OCI-LY3 (cell line): ENCODE measurements around the gene ZNF680.
"Not testable (repeated sequence)": the region's sequence is repeated elsewhere in the genome, so short reads cannot be mapped to it uniquely, and the experiment has no call there.

Experiments used
- H2AFZ ChIP-seq: fragments of 200-600, 300-600 bp; shearing (Covaris generic); 2 replicates; pipeline ENCODE4 v1.6.0; 2014; ENCODE audit warnings: antibody characterized with exemption, low read depth, low read length
- H3K27ac ChIP-seq: fragments of 200-600, 300-600 bp; sonication (generic); 2 replicates; pipeline ENCODE4 v1.5.1; 2014; ENCODE audit warnings: mild to moderate bottlenecking, low read length, moderate library complexity, mixed read lengths
- H3K27me3 ChIP-seq: fragments of 200-600, 300-600 bp; sonication (generic); 2 replicates; pipeline ENCODE4 v1.6.1; 2014; ENCODE audit warnings: low read depth, low read length, mixed read lengths
- H3K36me3 ChIP-seq: fragments of 200-600, 300-600 bp; sonication (generic); replicated peaks from 2 replicates; pipeline ENCODE3; 2014; ENCODE audit warnings: low read depth, low read length, mixed read lengths
- H3K4me1 ChIP-seq: fragments of 300-600, 200-600 bp; sonication (generic); 2 replicates; pipeline ENCODE4 v1.6.1; 2014; ENCODE audit warnings: low read length, mixed read lengths
- H3K4me2 ChIP-seq: fragments of 200-600, 300-600 bp; sonication (generic); 2 replicates; pipeline ENCODE4 v1.6.1; 2014; ENCODE audit warnings: low read length, mixed read lengths
- H3K4me3 ChIP-seq: fragments of 300-600, 200-600 bp; sonication (generic); 2 replicates; pipeline ENCODE4 v1.5.1; 2014; ENCODE audit warnings: antibody characterized with exemption, mild to moderate bottlenecking, low read length, moderate library complexity
- H3K79me2 ChIP-seq: fragments of 300-600, 200-600 bp; shearing (Covaris generic); 2 replicates; pipeline ENCODE4 v1.6.1; 2014; ENCODE audit warnings: mild to moderate bottlenecking, low read length, mixed read lengths
- H3K9ac ChIP-seq: fragments of 300-600, 200-600 bp; shearing (Covaris generic); 2 replicates; pipeline ENCODE4 v1.6.0; 2014; ENCODE audit warnings: mild to moderate bottlenecking, low read length, moderate library complexity
- H3K9me3 ChIP-seq: fragments of 200-600, 300-600 bp; shearing (Covaris generic); 2 replicates; pipeline ENCODE4 v1.6.1; 2014; ENCODE audit warnings: low read length, mixed read lengths; ENCODE audit not compliant: insufficient read depth
- H4K20me1 ChIP-seq: fragments of 200-600, 300-600 bp; sonication (generic); 2 replicates; pipeline ENCODE4 v1.6.1; 2016; ENCODE audit warnings: low read length, mixed read lengths; ENCODE audit not compliant: insufficient read depth
- EZH2phosphoT487 ChIP-seq: fragments of 200-600 bp; shearing (Covaris generic); IDR thresholded peaks from 2 replicates; pipeline ENCODE4 v1.6.1; 2018; ENCODE audit warnings: antibody characterized with exemption, mixed run types, low read depth
- TF ChIP-seq, protein P1 (sequence below): fragments of 200-600, 300-600 bp; sonication (generic); IDR thresholded peaks from 2 replicates; pipeline ENCODE4 v1.5.1; 2014; ENCODE audit warnings: antibody characterized with exemption, low read length, low read depth

The ZNF680 gene

GRCh38 chr7:64555046-64555445 lies 7.8 kb downstream of the ZNF680 start:
- Histone ChIP-seq H3K27me3 (no peaks in the 10 kb centered on the region), H3K9me3 (peaks cover 8% of the 10 kb centered on the region; the same call in 1 of the 2 replicates), H3K4me2 (no peak overlapping the region), H3K79me2 (peaks cover 84% of the 10 kb centered on the region), H4K20me1 (no peaks in the 10 kb centered on the region), H3K27ac (no peak overlapping the region), H3K4me1 (no peaks in the 10 kb centered on the region), H2AFZ (no peak overlapping the region), H3K36me3 (peaks cover 68% of the 10 kb centered on the region), H3K4me3 (no peak overlapping the region), H3K9ac (no peak overlapping the region)
- no peak for TF ChIP-seq EZH2phosphoT487
- TF ChIP-seq, protein P1, sequence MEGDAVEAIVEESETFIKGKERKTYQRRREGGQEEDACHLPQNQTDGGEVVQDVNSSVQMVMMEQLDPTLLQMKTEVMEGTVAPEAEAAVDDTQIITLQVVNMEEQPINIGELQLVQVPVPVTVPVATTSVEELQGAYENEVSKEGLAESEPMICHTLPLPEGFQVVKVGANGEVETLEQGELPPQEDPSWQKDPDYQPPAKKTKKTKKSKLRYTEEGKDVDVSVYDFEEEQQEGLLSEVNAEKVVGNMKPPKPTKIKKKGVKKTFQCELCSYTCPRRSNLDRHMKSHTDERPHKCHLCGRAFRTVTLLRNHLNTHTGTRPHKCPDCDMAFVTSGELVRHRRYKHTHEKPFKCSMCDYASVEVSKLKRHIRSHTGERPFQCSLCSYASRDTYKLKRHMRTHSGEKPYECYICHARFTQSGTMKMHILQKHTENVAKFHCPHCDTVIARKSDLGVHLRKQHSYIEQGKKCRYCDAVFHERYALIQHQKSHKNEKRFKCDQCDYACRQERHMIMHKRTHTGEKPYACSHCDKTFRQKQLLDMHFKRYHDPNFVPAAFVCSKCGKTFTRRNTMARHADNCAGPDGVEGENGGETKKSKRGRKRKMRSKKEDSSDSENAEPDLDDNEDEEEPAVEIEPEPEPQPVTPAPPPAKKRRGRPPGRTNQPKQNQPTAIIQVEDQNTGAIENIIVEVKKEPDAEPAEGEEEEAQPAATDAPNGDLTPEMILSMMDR = no peak

- H3K27me3 ChIP-seq, H4K20me1 ChIP-seq, H3K27ac ChIP-seq, H3K9me3 ChIP-seq, H3K9ac ChIP-seq, H2AFZ ChIP-seq, H3K4me3 ChIP-seq, H3K4me1 ChIP-seq, H3K4me2 ChIP-seq: not testable (repeated sequence)
- Histone ChIP-seq H3K79me2 (peaks cover 83% of the 10 kb centered on the region), H3K36me3 (peaks cover 72% of the 10 kb centered on the region)
Observed at GRCh38 chr7:64554188-64554587, 8.7 kb downstream of the ZNF680 start.

DNA sequence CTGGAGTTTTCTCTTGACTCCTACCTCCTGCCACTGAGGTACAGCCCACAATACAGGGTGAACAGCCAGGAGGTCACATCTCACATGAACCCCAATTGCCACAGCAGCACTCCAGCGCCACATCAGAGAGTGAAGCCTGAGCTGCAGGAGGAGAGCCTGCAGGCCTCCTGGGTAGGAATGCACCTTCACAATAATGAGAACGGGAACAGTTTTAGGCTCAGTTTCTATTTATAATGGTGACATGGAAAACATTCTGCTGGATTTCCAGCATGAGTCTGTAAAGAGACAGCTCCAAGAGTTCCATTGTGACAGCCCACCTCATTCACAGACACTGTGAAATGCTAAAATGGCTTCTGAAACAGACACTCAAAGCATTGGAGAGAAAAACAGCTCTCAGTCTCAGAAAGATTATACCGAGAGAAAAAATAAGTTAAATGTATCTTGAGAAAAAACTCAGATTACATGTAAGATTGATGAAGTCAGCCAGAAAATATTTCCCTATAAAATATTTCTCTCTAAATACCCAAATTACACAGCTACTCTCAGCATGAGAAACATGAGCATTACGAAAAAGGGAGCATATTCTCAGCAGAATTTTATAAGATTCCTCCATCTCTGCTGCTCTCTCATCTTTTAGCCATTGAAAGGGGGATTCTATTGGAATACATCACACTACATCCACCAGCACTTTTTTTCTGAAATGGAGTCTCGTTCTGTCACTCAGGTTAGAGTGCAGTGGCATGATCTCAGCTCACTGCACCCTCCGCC lies 11.3 kb downstream of the ZNF680 start:
- peaks cover 71% of the 10 kb centered on the region for H3K36me3 ChIP-seq
- H3K79me2 ChIP-seq = peaks cover 72% of the 10 kb centered on the region
- H3K27ac ChIP-seq = no peak overlapping the region
- peaks cover 8% of the 10 kb centered on the region; the same call in 1 of the 2 replicates for H3K9me3 ChIP-seq
- H3K4me2 ChIP-seq = no peak overlapping the region
- no peaks in the 10 kb centered on the region for H3K27me3 ChIP-seq
- no peak overlapping the region for H3K4me3 ChIP-seq
- no peak overlapping the region for H3K9ac ChIP-seq
- H4K20me1 ChIP-seq = no peaks in the 10 kb centered on the region; the same call in 1 of the 2 replicates
- TF ChIP-seq, protein P1 = no peak
- no peak for TF ChIP-seq EZH2phosphoT487
- H2AFZ ChIP-seq = no peak overlapping the region
- H3K4me1 ChIP-seq = no peaks in the 10 kb centered on the region

GRCh38 chr7:64544010-64544409 lies 18.9 kb downstream of the ZNF680 start:
- H3K4me2 ChIP-seq = no peak overlapping the region
- H4K20me1 ChIP-seq = no peaks in the 10 kb centered on the region; the same call in 1 of the 2 replicates
- H3K79me2 ChIP-seq = peaks cover 34% of the 10 kb centered on the region
- peaks cover 10% of the 10 kb centered on the region; the same call in 1 of the 2 replicates for H3K4me1 ChIP-seq
- H3K36me3 ChIP-seq = peaks cover 76% of the 10 kb centered on the region
- no peaks in the 10 kb centered on the region for H3K27me3 ChIP-seq
- H3K27ac ChIP-seq = no peak overlapping the region
- H3K9me3 ChIP-seq = no peaks in the 10 kb centered on the region
- no peak overlapping the region for H3K9ac ChIP-seq
- no peak overlapping the region for H3K4me3 ChIP-seq
- no peak overlapping the region for H2AFZ ChIP-seq
- no peak for TF ChIP-seq EZH2phosphoT487
- TF ChIP-seq, protein P1 = no peak
